ENCODE results near the gene PRAC2.

DNA sequence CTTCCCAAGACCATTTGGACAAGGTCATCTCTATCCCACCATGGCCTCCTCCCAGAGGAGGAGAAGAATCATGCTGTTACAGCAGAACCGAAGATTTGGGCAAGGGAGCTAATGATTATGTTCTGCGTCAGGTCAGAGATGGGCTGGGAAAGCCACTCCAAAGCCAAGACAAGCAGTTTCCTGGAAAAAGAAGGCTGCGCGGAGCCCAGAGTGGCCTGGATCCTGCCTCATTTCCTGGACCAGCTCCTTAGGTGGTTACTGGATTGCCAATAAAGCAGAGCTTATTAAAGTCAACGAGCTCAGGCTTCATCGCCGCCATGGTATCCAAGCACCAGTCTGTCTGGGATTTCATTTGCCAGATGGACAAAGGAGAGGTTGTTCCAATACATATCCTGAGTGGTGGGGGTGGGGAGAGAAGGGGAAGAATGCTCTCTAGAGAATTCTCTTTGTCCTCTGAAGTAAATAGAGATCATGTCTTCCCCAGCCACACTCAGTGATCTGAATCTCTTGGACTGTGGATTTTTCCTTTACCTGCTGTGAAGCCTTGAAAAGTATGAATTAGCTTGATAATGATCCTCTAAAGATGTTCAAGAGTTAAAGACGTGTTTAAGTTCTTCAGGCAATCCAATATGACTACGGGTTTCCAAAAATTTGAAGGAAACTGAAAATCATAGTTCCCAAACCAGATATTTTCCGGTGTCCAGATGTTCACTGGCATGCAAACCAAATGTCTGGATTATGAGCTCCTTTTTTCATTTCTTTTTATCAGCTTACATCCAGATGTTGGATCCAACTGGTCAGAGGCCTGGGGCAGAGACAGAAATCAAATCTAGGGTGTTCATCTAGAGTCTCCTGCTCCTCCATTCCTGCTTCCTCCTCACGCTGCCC is 18.4 kb upstream of the PRAC2 start:
- TF ChIP-seq YY1 (IDR thresholded peaks at IDR 0.05; ENCODE audit: low read depth, low read length), result no peak
- TF ChIP-seq, protein P1, sequence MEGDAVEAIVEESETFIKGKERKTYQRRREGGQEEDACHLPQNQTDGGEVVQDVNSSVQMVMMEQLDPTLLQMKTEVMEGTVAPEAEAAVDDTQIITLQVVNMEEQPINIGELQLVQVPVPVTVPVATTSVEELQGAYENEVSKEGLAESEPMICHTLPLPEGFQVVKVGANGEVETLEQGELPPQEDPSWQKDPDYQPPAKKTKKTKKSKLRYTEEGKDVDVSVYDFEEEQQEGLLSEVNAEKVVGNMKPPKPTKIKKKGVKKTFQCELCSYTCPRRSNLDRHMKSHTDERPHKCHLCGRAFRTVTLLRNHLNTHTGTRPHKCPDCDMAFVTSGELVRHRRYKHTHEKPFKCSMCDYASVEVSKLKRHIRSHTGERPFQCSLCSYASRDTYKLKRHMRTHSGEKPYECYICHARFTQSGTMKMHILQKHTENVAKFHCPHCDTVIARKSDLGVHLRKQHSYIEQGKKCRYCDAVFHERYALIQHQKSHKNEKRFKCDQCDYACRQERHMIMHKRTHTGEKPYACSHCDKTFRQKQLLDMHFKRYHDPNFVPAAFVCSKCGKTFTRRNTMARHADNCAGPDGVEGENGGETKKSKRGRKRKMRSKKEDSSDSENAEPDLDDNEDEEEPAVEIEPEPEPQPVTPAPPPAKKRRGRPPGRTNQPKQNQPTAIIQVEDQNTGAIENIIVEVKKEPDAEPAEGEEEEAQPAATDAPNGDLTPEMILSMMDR (IDR thresholded peaks at IDR 0.05; ENCODE audit: control extremely low read depth in 1 of 3, insufficient read depth in 1 of 3, low read depth in 1 of 3, low read length in 3 of 3), result no peak
- no peak for TF ChIP-seq CHD1 (IDR thresholded peaks at IDR 0.05; ENCODE audit: low read depth, low read length)

Data from H1 (cell line).